ENCODE results near the gene PI16. TPM values are rescaled to one million over a fixed set of nuclear protein-coding genes. Genes with fewer than 3 reads are reported as not detected.
A peak's percentile ranks its signal among the peaks of the same experiment; 100 is the strongest.
"Not testable (repeated sequence)": the region's sequence is repeated elsewhere in the genome, so short reads cannot be mapped to it uniquely, and the experiment has no call there.

PI16 gene
- polyA plus RNA-seq, 3 donors: 0.22 TPM; not detected in 2

DNA sequence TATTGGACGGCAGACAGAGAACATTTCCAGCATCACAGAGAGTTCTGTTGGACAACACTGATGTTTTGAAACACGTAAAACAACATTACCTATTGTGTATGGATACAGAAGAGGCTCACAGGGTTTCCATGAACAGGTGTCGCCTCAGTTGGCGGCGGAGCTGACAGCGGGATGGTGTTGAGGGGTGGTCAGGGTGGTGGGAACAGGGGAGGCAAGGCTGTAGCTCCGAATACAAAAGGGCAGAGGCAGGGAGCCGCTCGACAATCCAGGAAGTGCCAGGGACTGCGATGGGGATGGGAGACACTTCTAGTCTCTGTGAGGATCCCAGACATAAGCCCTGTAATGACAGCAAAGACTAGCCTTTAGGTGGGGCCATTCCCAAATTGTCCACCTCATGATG is 14.5 kb upstream of the PI16 start:
- Mint-ChIP-seq H3K4me3 (no peak overlapping the region), H3K4me1 (no peaks in the 10 kb centered on the region), H3K9me3 (peaks cover 0 to 11% (median 2%) of the 10 kb centered on the region in 7 donors), H3K27ac (peak overlapping the region in 1 of 7 donors; percentile 10), H3K27me3 (ENCODE audit: low read depth in 3 of 3) (peaks cover 12 to 23% (median 18%) of the 10 kb centered on the region in 3 donors), H3K36me3 (no peaks in the 10 kb centered on the region)
- Histone ChIP-seq H4K20me1 (ENCODE audit: insufficient read depth, low read length) (no peaks in the 10 kb centered on the region), H2AFZ (ENCODE audit: insufficient read depth, low read depth, low read length, poor library complexity, severe bottlenecking) (no peak overlapping the region), H3K9ac (ENCODE audit: insufficient read depth, low read length, poor library complexity, severe bottlenecking) (no peak overlapping the region), H3K4me3 (replicated peaks in 1 of 3; ENCODE audit: low read depth in 2 of 3, low read length in 3 of 3) (no peak overlapping the region), H3K4me1 (ENCODE audit: control insufficient read depth in 1 of 2, insufficient read depth in 2 of 2, low read length in 2 of 2) (no peaks in the 10 kb centered on the region), H3K27ac (ENCODE audit: low read depth in 1 of 2, low read length in 2 of 2) (no peak overlapping the region), H3K36me3 (replicated peaks in 1 of 2; ENCODE audit: control insufficient read depth in 1 of 2, insufficient read depth in 2 of 2, low read length in 2 of 2) (no peaks in the 10 kb centered on the region), H3K9me3 (replicated peaks in 1 of 2; ENCODE audit: control insufficient read depth in 1 of 2, insufficient read depth in 1 of 2, low read length in 2 of 2) (no peaks in the 10 kb centered on the region), H3K4me2 (replicated peaks; ENCODE audit: extremely low read depth, low read length, poor library complexity, severe bottlenecking) (no peak overlapping the region), H3K79me2 (ENCODE audit: insufficient read depth, low read length) (no peaks in the 10 kb centered on the region), H3K27me3 (ENCODE audit: control insufficient read depth in 2 of 2, insufficient read depth in 2 of 2, low read length in 2 of 2) (peaks cover 0 to 4% of the 10 kb centered on the region in 2 donors)
- intact Hi-C loops (cut with micrococcal nuclease): no loop called here
- DNase-seq: no peak
- WGBS (ENCODE audit: insufficient coverage): 92% methylated on average over 9 of the region's 10 CpGs
- no peak for TF ChIP-seq CTCF (IDR thresholded peaks at IDR 0.05)

GRCh38 chr6:36941561-36941960 is 13.0 kb upstream of the PI16 start:
- H3K4me1 ChIP-seq (ENCODE audit: control insufficient read depth in 1 of 2, insufficient read depth in 2 of 2, low read length in 2 of 2); H3K4me1 Mint-ChIP-seq; intact Hi-C loops (cut with micrococcal nuclease); H3K36me3 Mint-ChIP-seq; H3K9ac ChIP-seq (ENCODE audit: insufficient read depth, low read length, poor library complexity, severe bottlenecking); H2AFZ ChIP-seq (ENCODE audit: insufficient read depth, low read depth, low read length, poor library complexity, severe bottlenecking); H3K4me3 Mint-ChIP-seq; H4K20me1 ChIP-seq (ENCODE audit: insufficient read depth, low read length); H3K4me2 ChIP-seq (replicated peaks; ENCODE audit: extremely low read depth, low read length, poor library complexity, severe bottlenecking); H3K4me3 ChIP-seq (replicated peaks in 1 of 3; ENCODE audit: low read depth in 2 of 3, low read length in 3 of 3); DNase-seq; H3K27me3 ChIP-seq (ENCODE audit: control insufficient read depth in 2 of 2, insufficient read depth in 2 of 2, low read length in 2 of 2); H3K79me2 ChIP-seq (ENCODE audit: insufficient read depth, low read length); H3K36me3 ChIP-seq (replicated peaks in 1 of 2; ENCODE audit: control insufficient read depth in 1 of 2, insufficient read depth in 2 of 2, low read length in 2 of 2); H3K27ac Mint-ChIP-seq; H3K27ac ChIP-seq (ENCODE audit: low read depth in 1 of 2, low read length in 2 of 2); H3K9me3 ChIP-seq (replicated peaks in 1 of 2; ENCODE audit: control insufficient read depth in 1 of 2, insufficient read depth in 1 of 2, low read length in 2 of 2): not testable (repeated sequence)
- H3K9me3 Mint-ChIP-seq: peaks cover 0 to 11% (median 2%) of the 10 kb centered on the region in 7 donors
- H3K27me3 Mint-ChIP-seq (ENCODE audit: low read depth in 3 of 3): peaks cover 10 to 17% (median 15%) of the 10 kb centered on the region in 3 donors
- 95% methylated on average over 4 of the region's 40 CpGs for WGBS (ENCODE audit: insufficient coverage)

- H3K4me2 ChIP-seq (replicated peaks; ENCODE audit: extremely low read depth, low read length, poor library complexity, severe bottlenecking); H3K9me3 ChIP-seq (replicated peaks in 1 of 2; ENCODE audit: control insufficient read depth in 1 of 2, insufficient read depth in 1 of 2, low read length in 2 of 2); H3K4me3 ChIP-seq (replicated peaks in 1 of 3; ENCODE audit: low read depth in 2 of 3, low read length in 3 of 3); H3K4me1 ChIP-seq (ENCODE audit: control insufficient read depth in 1 of 2, insufficient read depth in 2 of 2, low read length in 2 of 2); H3K27me3 ChIP-seq (ENCODE audit: control insufficient read depth in 2 of 2, insufficient read depth in 2 of 2, low read length in 2 of 2); DNase-seq; H3K4me1 Mint-ChIP-seq; H4K20me1 ChIP-seq (ENCODE audit: insufficient read depth, low read length); intact Hi-C loops (cut with micrococcal nuclease); H3K36me3 ChIP-seq (replicated peaks in 1 of 2; ENCODE audit: control insufficient read depth in 1 of 2, insufficient read depth in 2 of 2, low read length in 2 of 2); H3K27ac Mint-ChIP-seq; H3K4me3 Mint-ChIP-seq; H3K79me2 ChIP-seq (ENCODE audit: insufficient read depth, low read length); H3K36me3 Mint-ChIP-seq; H3K27ac ChIP-seq (ENCODE audit: low read depth in 1 of 2, low read length in 2 of 2); H2AFZ ChIP-seq (ENCODE audit: insufficient read depth, low read depth, low read length, poor library complexity, severe bottlenecking); H3K9ac ChIP-seq (ENCODE audit: insufficient read depth, low read length, poor library complexity, severe bottlenecking): not testable (repeated sequence)
- WGBS (ENCODE audit: insufficient coverage): no CpG with 5 or more reads among the region's 2 CpGs
- H3K27me3 Mint-ChIP-seq (ENCODE audit: low read depth in 3 of 3): peaks cover 9 to 18% (median 18%) of the 10 kb centered on the region in 3 donors
- H3K9me3 Mint-ChIP-seq: peaks cover 0 to 11% (median 2%) of the 10 kb centered on the region in 7 donors
Observed at GRCh38 chr6:36942329-36942728, 12.2 kb upstream of the PI16 start.

Data from CD14-positive monocyte (primary cell).